ENCODE measurements around the gene ZNF839.
"Not testable (repeated sequence)": the region's sequence is repeated elsewhere in the genome, so short reads cannot be mapped to it uniquely, and the experiment has no call there.

Gene ZNF839

GRCh38 chr14:102314242-102315011, 5.1 kb upstream of the ZNF839 start:
- peak; percentile 82 for DNase-seq (ENCODE audit: low spot score)

- DNase-seq (ENCODE audit: low spot score) = no peak
Measured at GRCh38 chr14:102315121-102315520, 4.4 kb upstream of the ZNF839 start.

- DNase-seq (ENCODE audit: low spot score) = peak; percentile 21
Measured at GRCh38 chr14:102316338-102316742, 3.2 kb upstream of the ZNF839 start.

GRCh38 chr14:102316743-102317563, 2.6 kb upstream of the ZNF839 start:
- peak; percentile 93 for DNase-seq (ENCODE audit: low spot score)

- no peak for DNase-seq (ENCODE audit: low spot score)
Measured at GRCh38 chr14:102317564-102318248, 1.8 kb upstream of the ZNF839 start.

GRCh38 chr14:102318781-102319276, 717 bp upstream of the ZNF839 start:
- no peak for DNase-seq (ENCODE audit: low spot score)

GRCh38 chr14:102320033-102320660, 601 bp downstream of the ZNF839 start:
- peak; percentile 31 for DNase-seq (ENCODE audit: low spot score)

GRCh38 chr14:102320671-102321455, 1.3 kb downstream of the ZNF839 start:
- DNase-seq (ENCODE audit: low spot score) = no peak

- no peak for DNase-seq (ENCODE audit: low spot score)
Measured at GRCh38 chr14:102321456-102322422, 2.2 kb downstream of the ZNF839 start.

- DNase-seq (ENCODE audit: low spot score) = peak; percentile 14
Measured at GRCh38 chr14:102323102-102323501, 3.6 kb downstream of the ZNF839 start.

GRCh38 chr14:102325791-102326345, 6.3 kb downstream of the ZNF839 start:
- DNase-seq (ENCODE audit: low spot score) = no peak

GRCh38 chr14:102326583-102326982, 7.0 kb downstream of the ZNF839 start:
- no peak for DNase-seq (ENCODE audit: low spot score)

GRCh38 chr14:102329381-102329780, 9.8 kb downstream of the ZNF839 start:
- not testable (repeated sequence) for DNase-seq (ENCODE audit: low spot score)

- DNase-seq (ENCODE audit: low spot score) = no peak
Measured at GRCh38 chr14:102330806-102331205, 11.3 kb downstream of the ZNF839 start.

GRCh38 chr14:102333390-102333789, 13.8 kb downstream of the ZNF839 start:
- DNase-seq (ENCODE audit: low spot score) = no peak

- DNase-seq (ENCODE audit: low spot score) = no peak
Measured at GRCh38 chr14:102333795-102334705, 14.5 kb downstream of the ZNF839 start.

- DNase-seq (ENCODE audit: low spot score) = no peak
Measured at GRCh38 chr14:102335163-102335562, 15.6 kb downstream of the ZNF839 start.

GRCh38 chr14:102338724-102339123, 19.2 kb downstream of the ZNF839 start:
- no peak for DNase-seq (ENCODE audit: low spot score)

Measured in CD4-positive, alpha-beta T cell treated with Interleukin-6 at 100 ng/mL for 8 hours (primary cell).